NCI-H1092 (cell line): Measurements from ENCODE around the gene RANBP17.
"Not testable (repeated sequence)": the region's sequence is repeated elsewhere in the genome, so short reads cannot be mapped to it uniquely, and the experiment has no call there.

Source experiments
- DNase-seq: peaks from one replicate; lab custom pipeline; 2025; lab: John Stamatoyannopoulos, UW

The RANBP17 gene

DNA sequence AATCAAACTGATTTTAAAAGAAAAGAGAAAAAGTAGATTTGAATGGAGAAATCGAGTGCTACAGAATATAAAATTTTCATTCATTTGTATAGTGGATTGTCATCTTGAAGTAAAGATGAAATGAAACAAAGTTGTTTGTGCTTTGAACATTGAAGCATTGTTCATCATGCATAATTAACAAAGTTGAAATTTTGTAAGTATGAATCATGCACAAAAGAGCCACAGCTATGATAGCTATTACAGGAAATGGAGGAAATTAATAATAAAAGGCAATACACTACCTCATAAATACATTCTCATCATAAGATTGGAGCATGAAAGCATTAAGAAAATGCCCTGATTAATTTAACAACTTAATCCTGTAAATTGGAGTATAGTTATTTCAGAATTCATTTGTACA is 293.8 kb downstream of the RANBP17 start:
- DNase-seq, result no peak

DNA sequence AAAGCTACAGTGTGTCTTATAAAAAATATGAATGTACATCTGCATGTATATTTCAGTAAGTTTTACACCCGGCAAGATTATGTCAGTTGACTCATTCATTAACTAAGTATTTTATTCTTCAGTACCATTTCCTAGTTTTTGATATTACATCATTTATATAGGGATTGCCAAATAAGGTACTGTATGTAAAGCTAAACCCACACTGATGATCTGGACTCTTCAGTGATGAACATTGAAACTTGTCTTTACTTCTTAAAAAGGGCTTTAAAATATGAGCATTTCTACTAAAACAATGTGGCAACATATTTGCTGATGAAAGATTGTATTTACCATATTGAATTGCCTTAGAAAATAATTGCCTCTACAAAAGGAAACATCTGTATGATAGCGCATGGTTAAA is 295.5 kb downstream of the RANBP17 start:
- no peak for DNase-seq

DNA sequence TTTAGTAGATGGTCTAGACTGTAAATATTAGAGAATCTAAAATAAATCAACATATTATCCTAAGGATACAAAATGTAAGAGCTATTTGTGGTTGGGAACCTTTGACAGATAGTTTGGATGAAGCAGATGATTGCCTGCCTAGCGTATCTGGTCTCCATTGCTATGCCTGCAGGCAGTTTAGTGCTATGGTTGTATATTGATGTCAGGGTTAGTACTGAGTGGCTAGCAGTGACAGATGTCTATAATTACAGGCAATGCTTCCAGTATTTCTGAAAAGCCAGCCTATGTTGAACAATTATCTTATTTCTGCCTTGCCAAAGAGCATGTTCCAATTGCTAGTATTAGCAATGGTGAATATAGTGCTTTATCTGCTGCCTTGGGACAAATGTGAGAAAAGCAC is 296.0 kb downstream of the RANBP17 start:
- DNase-seq, result no peak

DNA sequence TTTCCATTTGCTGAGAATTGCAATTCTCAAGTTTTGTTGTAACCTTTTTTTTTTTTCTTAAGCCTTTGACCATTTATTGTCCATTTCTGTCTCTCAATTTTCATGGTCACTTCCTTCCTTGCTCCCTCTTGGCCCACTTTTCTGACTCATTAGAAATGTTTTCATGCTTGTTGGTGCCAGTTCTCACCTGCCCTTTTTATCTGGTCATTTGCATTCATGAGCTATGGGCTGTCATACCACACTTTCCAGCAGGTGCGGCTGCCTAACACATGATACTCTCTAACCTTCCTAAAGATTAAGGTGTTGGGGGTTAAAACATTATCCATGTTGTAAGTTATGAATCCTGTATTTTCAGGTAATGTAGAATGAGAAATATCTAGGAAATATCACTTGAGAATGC is 296.8 kb downstream of the RANBP17 start:
- no peak for DNase-seq

DNA sequence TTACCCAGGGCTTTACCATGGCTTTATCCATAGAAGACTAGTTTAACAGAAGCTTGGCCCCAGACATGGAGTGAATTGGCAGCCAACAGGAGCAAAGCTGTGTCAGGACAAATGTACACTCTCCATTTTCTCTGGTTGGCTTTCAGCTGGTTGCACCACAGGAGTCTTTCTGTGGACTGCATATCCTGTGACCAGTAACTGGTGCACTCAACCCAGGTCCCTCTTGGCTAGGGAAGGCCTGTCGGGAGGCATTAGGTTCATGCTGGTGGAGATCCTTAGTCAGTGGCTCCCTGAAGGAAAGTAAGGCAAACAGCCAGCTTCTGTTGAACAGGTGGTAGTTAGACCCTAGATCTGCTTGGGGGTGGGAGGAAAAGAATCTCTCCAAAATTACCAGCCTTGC is 300.3 kb downstream of the RANBP17 start:
- DNase-seq, result no peak

DNA sequence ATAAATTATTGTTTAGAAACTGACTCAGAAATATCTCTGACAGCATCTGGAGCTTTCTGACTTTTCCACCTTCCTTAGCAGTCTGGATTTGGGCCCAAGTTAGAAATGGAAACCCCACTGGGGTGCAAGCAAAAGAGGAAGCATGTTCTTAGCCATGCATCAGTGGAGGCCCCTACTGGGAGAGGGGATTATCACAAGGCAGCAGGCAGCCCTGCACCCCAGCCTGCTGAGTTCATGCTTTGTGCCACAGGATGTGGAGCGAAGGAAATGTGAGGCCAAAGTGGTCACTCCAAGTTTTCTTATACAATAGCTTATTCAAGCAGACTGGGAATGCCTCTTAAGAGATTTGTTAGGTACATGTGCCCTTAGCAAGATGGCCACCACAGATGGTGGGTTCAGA is 300.8 kb downstream of the RANBP17 start:
- no peak for DNase-seq

DNA sequence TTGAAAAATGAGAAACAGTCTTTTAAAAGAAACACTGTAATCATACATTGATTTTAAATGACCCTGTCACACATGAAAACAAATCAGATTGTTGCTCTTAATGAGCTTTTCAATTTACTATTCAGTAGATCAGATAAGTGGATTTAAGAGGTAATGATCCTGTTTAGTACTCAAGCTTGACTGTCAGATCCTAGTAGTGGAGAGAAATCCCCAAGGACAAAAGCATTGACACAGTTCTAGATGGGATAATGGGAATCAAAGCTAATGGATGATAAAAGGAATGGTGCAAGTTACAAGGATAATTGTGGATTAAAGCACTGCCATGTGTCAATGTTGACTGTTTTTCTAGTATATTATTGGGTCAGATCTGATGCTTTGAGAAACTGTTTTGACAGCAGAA is 304.9 kb downstream of the RANBP17 start:
- DNase-seq, result peak; percentile 7

DNA sequence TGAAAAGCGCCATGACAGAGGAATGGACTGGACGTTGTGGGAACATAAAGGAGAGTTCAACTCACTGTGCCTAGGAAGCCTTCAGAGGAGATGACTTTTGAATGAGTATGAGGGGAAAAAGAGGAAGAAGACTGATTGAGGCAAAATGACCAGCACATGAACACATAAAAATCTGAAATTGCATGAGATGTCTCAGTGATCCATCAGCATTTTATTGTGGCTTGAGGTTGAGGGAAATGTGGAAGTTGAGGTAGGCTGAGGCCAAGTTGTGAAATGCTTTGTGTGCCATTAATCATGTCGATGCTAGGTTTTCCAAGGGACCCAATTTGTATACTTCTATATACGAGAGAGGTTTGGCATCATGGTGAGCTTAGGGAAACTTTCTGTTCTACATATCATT is 306.4 kb downstream of the RANBP17 start:
- no peak for DNase-seq

DNA sequence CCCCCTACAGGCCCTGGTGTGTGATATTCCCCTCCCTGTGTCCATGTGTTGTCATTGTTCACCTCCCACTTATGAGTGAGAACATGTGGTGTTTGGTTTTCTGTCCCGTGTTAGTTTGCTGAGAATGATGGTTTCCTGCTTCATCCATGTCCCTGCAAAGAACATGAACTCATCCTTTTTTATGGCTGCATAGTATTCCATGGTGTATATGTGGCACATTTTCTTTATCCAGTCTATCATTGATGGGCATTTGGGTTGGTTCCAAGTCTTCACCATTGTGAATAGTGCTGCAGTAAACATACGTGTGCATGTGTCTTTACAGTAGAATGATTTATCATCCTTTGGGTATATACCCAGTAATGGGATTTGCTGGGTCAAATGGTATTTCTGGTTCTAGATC is 313.1 kb downstream of the RANBP17 start:
- not testable (repeated sequence) for DNase-seq

DNA sequence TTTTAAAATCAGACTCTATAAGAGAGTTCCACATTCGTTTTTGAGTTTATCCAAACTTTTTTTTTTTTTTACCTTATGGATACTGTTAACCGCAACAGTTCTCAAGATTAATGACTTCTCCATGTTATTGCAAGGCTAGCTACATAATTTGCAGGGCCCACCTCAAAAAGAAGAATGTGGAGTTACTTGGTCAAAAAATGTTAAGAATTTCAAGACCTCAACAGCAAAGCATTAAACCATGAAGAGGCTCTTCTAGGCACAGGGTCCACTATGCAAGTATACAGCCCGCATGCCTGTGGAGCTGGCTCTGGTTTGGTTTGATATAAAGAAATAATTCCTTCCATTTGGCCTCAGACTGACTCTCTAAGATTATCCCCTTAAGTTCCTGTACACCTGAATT is 313.9 kb downstream of the RANBP17 start:
- no peak for DNase-seq

DNA sequence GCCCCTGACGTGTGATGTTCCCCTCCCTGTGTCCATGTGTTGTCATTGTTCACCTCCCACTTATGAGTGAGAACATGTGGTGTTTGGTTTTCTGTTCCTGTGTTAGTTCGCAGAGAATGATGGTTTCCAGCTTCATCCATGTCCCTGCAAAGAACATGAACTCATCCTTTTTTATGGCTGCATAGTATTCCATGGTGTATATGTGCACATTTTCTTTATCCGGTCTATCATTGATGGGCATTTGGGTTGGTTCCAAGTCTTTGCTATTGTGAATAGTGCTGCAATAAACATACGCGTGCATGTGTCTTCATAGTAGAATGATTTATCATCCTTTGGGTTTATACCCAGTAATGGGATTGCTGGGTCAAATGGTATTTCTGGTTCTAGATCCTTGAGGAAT is 316.4 kb downstream of the RANBP17 start:
- DNase-seq, result not testable (repeated sequence)

DNA sequence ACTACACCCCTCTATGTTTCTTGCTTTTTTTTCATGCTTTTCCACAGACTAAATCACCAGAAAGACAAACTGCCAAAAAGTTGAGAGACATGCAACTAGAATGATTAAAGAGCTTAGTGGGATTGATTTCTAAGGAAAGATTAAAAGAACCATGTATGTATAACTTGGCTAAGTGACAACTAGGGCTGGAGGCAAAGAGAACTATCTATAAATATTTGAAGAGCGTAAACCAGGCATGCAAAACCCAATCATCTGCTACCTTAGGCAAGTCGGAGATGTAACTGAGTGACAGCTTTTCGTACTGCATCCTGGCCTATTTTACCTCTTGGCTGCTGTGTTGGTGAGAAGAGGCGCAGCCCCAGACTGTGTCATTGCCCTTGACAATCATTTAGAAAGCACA is 326.2 kb downstream of the RANBP17 start:
- DNase-seq, result no peak

DNA sequence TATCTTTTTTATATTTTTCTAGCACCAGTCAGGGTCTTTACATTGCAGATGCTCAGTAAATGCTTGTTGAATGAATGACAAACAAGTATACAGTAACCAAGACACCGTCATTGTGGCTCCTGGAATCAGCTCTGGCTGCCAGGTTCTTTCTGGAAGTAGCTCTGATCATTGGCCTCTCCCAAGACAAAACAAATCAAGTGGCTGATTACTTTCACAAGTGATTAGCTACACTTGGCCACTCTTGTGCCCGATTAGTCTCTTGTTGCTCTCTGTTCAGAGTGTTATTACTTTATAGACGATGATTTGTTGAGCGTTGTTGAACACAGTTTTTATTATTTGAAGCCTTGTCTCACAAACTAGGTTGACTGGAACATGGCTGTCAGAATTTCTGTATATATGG is 327.6 kb downstream of the RANBP17 start:
- DNase-seq, result no peak

DNA sequence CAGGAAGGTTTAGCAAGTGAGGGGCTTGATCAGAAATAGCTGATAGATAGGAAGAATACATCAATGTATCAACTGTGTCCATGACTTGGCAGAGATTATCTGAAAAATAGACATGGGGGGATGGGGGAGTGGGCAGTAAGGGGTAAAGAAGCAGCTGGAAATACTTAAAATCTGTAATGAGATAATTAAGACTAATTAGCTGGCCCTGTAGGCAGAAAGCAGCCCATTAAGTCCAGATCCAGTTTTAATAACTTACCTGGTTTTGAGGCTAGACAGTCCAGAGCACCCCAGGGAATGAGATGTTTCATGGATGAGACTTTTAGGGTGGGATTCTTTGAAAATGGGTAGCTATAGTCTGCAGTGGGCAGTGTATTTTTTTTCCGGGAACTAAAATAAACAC is 330.3 kb downstream of the RANBP17 start:
- DNase-seq, result no peak

DNA sequence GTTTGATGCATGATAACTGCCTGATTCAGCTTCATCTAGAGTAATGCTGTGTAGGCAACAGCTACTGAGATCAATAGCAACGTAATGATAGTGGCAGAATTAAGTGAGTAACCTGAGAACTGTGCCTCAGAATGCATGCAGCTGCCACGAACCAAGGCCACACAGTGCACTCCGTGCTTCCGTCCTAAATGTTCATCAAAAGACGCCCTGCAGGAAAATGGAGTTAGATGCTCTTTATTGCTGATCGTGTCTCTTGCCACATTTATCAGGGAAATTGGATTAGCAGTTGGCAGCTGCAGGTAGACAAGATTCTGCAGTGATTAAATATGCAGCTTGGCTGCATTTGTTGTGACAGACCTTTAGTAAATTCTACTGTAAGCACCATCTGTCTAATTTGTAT is 339.5 kb downstream of the RANBP17 start:
- peak; percentile 10 for DNase-seq

DNA sequence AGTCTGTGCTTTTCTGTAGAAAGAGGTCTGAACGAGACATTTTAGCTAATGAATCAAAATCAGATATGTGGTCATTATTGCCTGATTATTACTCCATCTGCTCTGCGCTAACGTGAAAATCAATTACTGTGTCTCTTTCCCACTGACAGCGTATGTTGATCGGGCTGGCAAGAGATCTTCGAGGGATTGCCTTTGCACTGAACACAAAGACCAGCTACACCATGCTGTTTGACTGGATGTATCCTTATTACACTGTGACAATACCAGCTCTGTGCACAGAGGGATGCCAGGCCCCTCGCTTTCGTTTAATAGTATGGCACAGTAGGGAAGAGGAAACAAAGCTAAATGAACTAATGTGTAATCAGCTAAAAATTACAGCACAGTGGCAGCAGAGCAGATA is 343.6 kb downstream of the RANBP17 start:
- DNase-seq, result no peak

DNA sequence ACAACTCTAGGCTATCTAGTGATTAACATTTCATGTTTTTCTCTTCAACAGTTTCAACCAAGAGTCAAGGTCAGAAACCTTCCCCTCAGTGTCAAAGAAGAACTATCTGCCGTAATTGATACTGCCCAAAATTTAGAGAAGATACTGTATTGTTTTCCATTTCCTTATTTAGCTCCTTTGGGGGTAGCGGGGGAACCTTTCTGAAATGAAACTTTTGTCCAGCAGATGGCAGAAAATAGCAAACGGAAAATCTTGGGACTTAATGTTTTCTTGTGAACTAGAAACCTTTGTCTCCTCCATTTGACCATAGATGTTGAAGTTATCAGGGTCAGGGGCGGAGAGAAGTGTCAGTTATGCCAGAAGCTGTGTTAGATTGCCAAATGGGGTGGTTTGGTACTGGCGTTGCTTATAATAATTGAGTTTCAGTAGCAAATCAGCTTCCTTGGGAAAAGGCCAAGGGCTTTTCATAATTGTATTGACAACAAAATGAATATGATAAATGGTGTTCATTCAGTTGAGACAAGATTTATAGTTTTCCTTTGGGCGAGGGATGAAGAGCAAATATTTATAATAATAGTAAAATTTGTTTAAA is 345.5 kb downstream of the RANBP17 start:
- no peak for DNase-seq

DNA sequence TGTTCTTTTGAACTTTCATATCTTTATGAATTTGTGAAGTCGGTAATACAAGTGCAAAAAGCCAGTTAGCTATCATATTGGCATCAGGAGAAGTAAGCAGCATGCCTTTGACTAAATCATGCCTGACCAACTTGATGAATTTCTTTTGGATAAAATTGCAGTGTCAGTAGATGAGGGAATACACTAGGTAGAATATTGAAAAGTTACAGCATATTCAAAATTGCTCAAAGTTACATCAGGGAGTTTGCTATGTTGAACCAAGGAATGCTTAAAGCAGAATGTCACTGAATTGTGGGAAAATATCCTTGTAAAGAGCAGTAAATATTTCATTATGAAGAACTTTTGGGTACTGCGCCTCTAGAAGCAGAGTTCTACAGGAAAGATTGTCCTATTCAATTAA is 360.1 kb downstream of the RANBP17 start:
- no peak for DNase-seq

DNA sequence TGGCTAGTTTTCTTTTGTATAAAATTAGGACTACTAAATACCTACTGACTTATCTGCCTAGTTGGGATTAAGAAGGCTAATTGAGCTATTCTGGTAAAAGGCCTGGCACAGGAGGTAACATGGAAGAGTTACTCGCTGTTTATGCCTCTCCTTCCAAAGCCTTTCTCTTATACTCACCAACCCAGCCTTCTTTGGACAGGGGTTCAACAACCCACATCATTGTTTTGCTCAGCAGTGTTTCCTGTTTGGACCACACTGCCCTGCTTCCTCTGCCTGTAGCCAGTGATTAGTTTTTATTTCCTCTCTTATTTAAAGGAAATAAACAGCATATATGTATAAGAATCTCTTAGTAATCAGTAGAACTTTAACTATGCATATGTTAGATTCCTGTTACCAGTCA is 362.1 kb downstream of the RANBP17 start:
- DNase-seq, result no peak

DNA sequence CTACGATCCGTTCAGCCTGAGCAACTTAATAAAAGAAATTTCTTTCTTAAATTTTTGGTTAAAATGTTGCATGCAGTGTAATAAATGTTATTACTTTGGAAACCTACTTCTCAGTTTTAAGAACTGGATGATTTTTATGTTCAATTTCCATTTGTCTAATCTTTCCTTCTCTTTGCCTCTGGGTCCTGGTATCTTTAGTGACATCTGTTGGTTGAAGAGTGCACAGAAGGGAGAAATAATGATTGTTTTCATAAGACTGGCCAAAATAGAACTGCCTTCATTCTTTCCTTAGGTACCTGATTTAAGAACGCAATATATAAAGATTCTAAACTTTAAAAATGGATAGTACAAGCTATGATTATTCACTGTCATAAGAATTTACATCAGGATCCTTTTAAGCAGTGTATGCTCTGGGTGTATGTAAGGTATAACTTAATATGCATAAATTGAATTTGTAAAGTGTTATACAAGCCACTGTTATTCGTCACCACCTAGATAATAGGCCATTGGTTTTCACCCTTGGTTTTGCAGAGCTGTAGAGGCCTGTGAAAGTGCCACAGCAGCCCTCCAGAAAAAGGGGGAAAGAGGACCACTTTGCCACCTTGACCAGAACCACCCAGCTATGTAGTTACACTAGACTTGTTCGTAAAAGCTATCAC is 364.4 kb downstream of the RANBP17 start:
- no peak for DNase-seq

DNA sequence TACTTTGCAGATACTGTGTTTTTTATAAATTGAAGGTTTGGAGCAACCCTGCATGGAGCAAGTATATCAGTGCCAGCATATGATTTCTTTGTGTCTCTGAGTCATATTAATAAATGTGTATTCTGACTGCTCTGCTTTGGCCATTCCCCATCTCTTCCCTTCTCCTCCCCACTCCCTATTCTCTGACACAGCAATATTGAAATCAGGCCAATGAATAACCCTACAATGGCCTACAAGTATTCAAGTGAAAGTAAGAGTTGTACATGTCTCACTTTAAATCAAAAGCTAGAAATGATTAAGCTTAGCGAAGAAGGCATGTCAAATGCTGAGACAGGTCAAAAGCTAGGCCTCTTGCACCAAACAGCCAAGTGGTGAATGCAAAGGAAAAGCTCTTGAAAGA is 365.0 kb downstream of the RANBP17 start:
- no peak for DNase-seq

DNA sequence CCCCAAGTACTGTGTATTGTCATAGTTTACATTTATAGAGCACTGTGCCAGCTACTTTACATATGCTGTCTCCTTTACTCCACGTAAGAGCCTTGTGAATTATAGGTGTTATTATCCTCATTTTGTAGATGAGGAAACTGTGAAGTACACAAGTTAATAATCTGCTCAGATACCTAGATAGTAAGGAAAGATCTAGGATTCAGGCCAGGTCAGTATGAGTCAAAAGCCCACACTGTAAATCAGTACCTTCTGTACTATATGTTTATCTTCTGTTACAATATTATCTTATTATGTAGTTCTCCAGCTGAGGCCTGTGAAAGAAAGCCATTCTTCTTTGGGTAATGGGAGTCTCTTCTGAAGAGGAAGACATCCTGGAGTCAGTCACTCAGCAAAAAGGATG is 374.8 kb downstream of the RANBP17 start:
- no peak for DNase-seq

DNA sequence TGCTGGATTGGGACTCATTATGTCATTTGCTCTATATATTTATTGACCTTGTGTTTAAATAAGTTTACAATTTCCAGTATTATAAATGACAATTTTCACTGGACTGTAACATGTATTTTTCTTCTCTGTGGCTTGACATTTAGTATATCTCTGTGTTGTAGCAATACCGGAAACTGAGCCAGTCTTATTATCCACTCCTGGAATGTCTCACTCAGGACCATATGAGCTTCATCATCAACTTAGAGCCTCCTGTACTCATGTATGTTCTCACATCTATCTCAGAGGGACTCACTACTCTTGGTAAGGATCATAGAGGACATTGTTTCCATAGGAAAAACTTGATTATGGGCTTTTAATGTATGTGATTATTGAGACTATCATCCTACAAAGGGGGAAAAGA is 380.7 kb downstream of the RANBP17 start:
- DNase-seq, result no peak

DNA sequence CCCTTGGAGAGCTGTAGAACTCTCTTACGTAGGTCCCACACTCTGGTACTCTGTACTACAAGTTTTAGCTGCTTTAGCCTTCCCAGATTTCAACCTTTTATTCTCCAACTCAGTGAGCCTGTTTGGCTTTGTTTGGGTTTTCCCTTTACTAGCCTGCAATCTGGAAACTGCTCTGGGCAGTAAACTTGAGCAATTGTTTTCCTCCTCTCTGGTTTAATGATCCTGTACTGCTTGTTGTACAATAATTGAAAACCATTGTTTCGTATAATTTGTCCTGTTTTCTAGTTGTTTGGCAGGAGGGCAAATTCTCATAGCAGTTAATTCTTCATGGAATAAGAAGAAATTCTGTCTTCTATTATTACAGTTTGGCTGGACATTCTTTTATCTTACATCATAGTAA is 384.4 kb downstream of the RANBP17 start:
- DNase-seq, result no peak
